ENCODE results near the gene KCNAB1.

KCNAB1 gene

GRCh38 chr3:156382458-156383346, 262.3 kb downstream of the KCNAB1 start:
- Histone ChIP-seq H3K4me1 (ENCODE audit: insufficient read depth, low read length, severe bottlenecking) (no peaks in the 10 kb centered on the region), H3F3A (ENCODE audit: insufficient read depth, low read length) (no peaks in the 10 kb centered on the region), H4K20me1 (ENCODE audit: insufficient read depth, low read length) (no peaks in the 10 kb centered on the region), H3K36me3 (ENCODE audit: insufficient read depth, low read length) (no peaks in the 10 kb centered on the region), H3K4me2 (ENCODE audit: low read length) (no peak overlapping the region), H3K27ac (ENCODE audit: low read depth, low read length, poor library complexity, severe bottlenecking) (no peak overlapping the region), H3K9me2 (ENCODE audit: low read depth, low read length) (no peaks in the 10 kb centered on the region), H3K79me2 (ENCODE audit: insufficient read depth, low read length) (no peaks in the 10 kb centered on the region), H3K4me3 (ENCODE audit: low read depth, low read length, poor library complexity, severe bottlenecking) (no peak overlapping the region), H2AFZ (ENCODE audit: low read length) (no peak overlapping the region), H3K9ac (ENCODE audit: low read length) (no peak overlapping the region), H3K27me3 (ENCODE audit: insufficient read depth, low read length) (0 out of 2 replicates have a peak, but pooled peaks cover 5% of the 10 kb centered on the region), H3K9me3 (ENCODE audit: low read length) (no peaks in the 10 kb centered on the region)
- TF ChIP-seq EZH2 (IDR thresholded peaks at IDR 0.05; ENCODE audit: borderline replicate concordance, low read length) (no peak), CTCF (IDR thresholded peaks at IDR 0.05; ENCODE audit: low read length) (peak; percentile 95)

- Histone ChIP-seq H3K4me1 (ENCODE audit: insufficient read depth, low read length, severe bottlenecking) (peaks cover 5% of the 10 kb centered on the region), H3K27me3 (ENCODE audit: insufficient read depth, low read length) (no peaks in the 10 kb centered on the region), H3K9me2 (ENCODE audit: low read depth, low read length) (no peaks in the 10 kb centered on the region), H3K9me3 (ENCODE audit: low read length) (no peaks in the 10 kb centered on the region), H3K36me3 (ENCODE audit: insufficient read depth, low read length) (no peaks in the 10 kb centered on the region), H3K9ac (ENCODE audit: low read length) (no peak overlapping the region), H2AFZ (ENCODE audit: low read length) (no peak overlapping the region), H3F3A (ENCODE audit: insufficient read depth, low read length) (no peaks in the 10 kb centered on the region), H4K20me1 (ENCODE audit: insufficient read depth, low read length) (no peaks in the 10 kb centered on the region), H3K27ac (ENCODE audit: low read depth, low read length, poor library complexity, severe bottlenecking) (no peak overlapping the region), H3K4me2 (ENCODE audit: low read length) (no peak overlapping the region), H3K79me2 (ENCODE audit: insufficient read depth, low read length) (no peaks in the 10 kb centered on the region), H3K4me3 (ENCODE audit: low read depth, low read length, poor library complexity, severe bottlenecking) (no peak overlapping the region)
- no peak for TF ChIP-seq EZH2 (IDR thresholded peaks at IDR 0.05; ENCODE audit: borderline replicate concordance, low read length)
- no peak for TF ChIP-seq CTCF (IDR thresholded peaks at IDR 0.05; ENCODE audit: low read length)
Observed at GRCh38 chr3:156383441-156384025, 263.2 kb downstream of the KCNAB1 start.

GRCh38 chr3:156388497-156389448, 268.4 kb downstream of the KCNAB1 start:
- Histone ChIP-seq H3K27me3 (ENCODE audit: insufficient read depth, low read length) (no peaks in the 10 kb centered on the region), H3K9me2 (ENCODE audit: low read depth, low read length) (no peaks in the 10 kb centered on the region), H4K20me1 (ENCODE audit: insufficient read depth, low read length) (no peaks in the 10 kb centered on the region), H3K4me2 (ENCODE audit: low read length) (no peak overlapping the region), H3K4me3 (ENCODE audit: low read depth, low read length, poor library complexity, severe bottlenecking) (no peak overlapping the region), H3K79me2 (ENCODE audit: insufficient read depth, low read length) (no peaks in the 10 kb centered on the region), H3F3A (ENCODE audit: insufficient read depth, low read length) (no peaks in the 10 kb centered on the region), H2AFZ (ENCODE audit: low read length) (no peak overlapping the region), H3K36me3 (ENCODE audit: insufficient read depth, low read length) (no peaks in the 10 kb centered on the region), H3K9me3 (ENCODE audit: low read length) (no peaks in the 10 kb centered on the region), H3K27ac (ENCODE audit: low read depth, low read length, poor library complexity, severe bottlenecking) (no peak overlapping the region), H3K9ac (ENCODE audit: low read length) (no peak overlapping the region), H3K4me1 (ENCODE audit: insufficient read depth, low read length, severe bottlenecking) (peaks cover 14% of the 10 kb centered on the region)
- TF ChIP-seq EZH2 (IDR thresholded peaks at IDR 0.05; ENCODE audit: borderline replicate concordance, low read length) (no peak), CTCF (IDR thresholded peaks at IDR 0.05; ENCODE audit: low read length) (no peak)
